ENCODE results near the gene HMOX1. TPM values are rescaled to one million over a fixed set of nuclear protein-coding genes. Genes with fewer than 3 reads are reported as not detected.

HMOX1 gene
- total and polyA plus RNA-seq, 2 of the 13 experiments (the other 11 are each of a cell fraction or from before 2014, with no cell fraction given): 53.6 to 67.4 TPM

- TF ChIP-seq ZMYM4 (CRISPR knock-in tag; IDR thresholded peaks at IDR 0.05) (peak; percentile 88; the same call in 1 of the 2 replicates), ZNF362 (CRISPR knock-in tag; IDR thresholded peaks at IDR 0.05; ENCODE audit: borderline replicate concordance) (peak; percentile 63; the same call in 1 of the 2 replicates), NCOA5 (CRISPR knock-in tag; IDR thresholded peaks at IDR 0.05) (no peak), MBD4 (IDR thresholded peaks at IDR 0.05; ENCODE audit: borderline replicate concordance, low read length) (no peak), BCL6 (CRISPR knock-in tag; IDR thresholded peaks at IDR 0.05) (peak; percentile 67; the same call in 1 of the 2 replicates), CENPT (CRISPR knock-in tag; IDR thresholded peaks at IDR 0.05; ENCODE audit: low read depth) (no peak; the same call in 1 of the 2 replicates), MED13 (CRISPR knock-in tag; IDR thresholded peaks at IDR 0.05) (peak; percentile 67; the same call in 1 of the 2 replicates), ZSCAN21 (CRISPR knock-in tag; IDR thresholded peaks at IDR 0.05; ENCODE audit: borderline replicate concordance) (peak; percentile 79), DRAP1 (CRISPR knock-in tag; IDR thresholded peaks at IDR 0.05) (peak; percentile 94), FOXA1 (IDR thresholded peaks at IDR 0.05) (no peak), FOXA1 (CRISPR knock-in tag; IDR thresholded peaks at IDR 0.05) (peak; percentile 23; the same call in 1 of the 2 replicates), ZNF101 (CRISPR knock-in tag; IDR thresholded peaks at IDR 0.05; ENCODE audit: borderline replicate concordance, low read depth) (no peak), CEBPB (IDR thresholded peaks at IDR 0.05; ENCODE audit: borderline replicate concordance, low read depth, low read length) (peak; percentile 95), ETS1 (CRISPR knock-in tag; IDR thresholded peaks at IDR 0.05) (no peak), SIX1 (CRISPR knock-in tag; IDR thresholded peaks at IDR 0.05; ENCODE audit: borderline replicate concordance) (no peak), ATF1 (CRISPR knock-in tag; IDR thresholded peaks at IDR 0.05) (no peak), FOXA3 (CRISPR knock-in tag; IDR thresholded peaks at IDR 0.05) (peak; percentile 48; the same call in 1 of the 2 replicates), ZNF407 (CRISPR knock-in tag; IDR thresholded peaks at IDR 0.05; ENCODE audit: not compliant biosample characterization) (no peak)
These were observed at the start of gene HMOX1 (continued) for GRCh38 chr22:35380537-35381423.
